ENCODE results near the gene ANO8. TPM values are rescaled to one million over a fixed set of nuclear protein-coding genes. Genes with fewer than 3 reads are reported as not detected.

ANO8 gene
- polyA plus RNA-seq, 3 donors = 5.6 to 15.8 (median 6.3) TPM

- 1 to 5% (median 4%) methylated on average over 12 of the region's 12 CpGs for WGBS, 3 donors
- no peak overlapping the region for H3K27ac ChIP-seq (ENCODE audit: low read depth, low read length)
Measured at GRCh38 chr19:17348700-17349099, 14.0 kb upstream of the ANO8 start.

GRCh38 chr19:17347877-17348276 lies 13.2 kb upstream of the ANO8 start:
- 49 to 61% (median 53%) methylated on average over 2 of the region's 2 CpGs for WGBS, 3 donors
- no peak overlapping the region for H3K27ac ChIP-seq (ENCODE audit: low read depth, low read length)

- no peak overlapping the region for H3K27ac ChIP-seq (ENCODE audit: low read depth, low read length)
- WGBS, 3 donors = 12 to 47% (median 15%) methylated on average over 4 to 6 of the region's 6 CpGs
Measured at GRCh38 chr19:17347361-17347760, 12.7 kb upstream of the ANO8 start.

- H3K27ac ChIP-seq (ENCODE audit: low read depth, low read length) = no peak overlapping the region
Measured at GRCh38 chr19:17346109-17346671, 11.5 kb upstream of the ANO8 start.

GRCh38 chr19:17341845-17342244 lies 7.2 kb upstream of the ANO8 start:
- WGBS, 3 donors = 84 to 86% (median 84%) methylated on average over 7 of the region's 7 CpGs
- no peak overlapping the region for H3K27ac ChIP-seq (ENCODE audit: low read depth, low read length)

More at GRCh38 chr19:17346109-17346671, 11.5 kb upstream of the ANO8 start:
- 12 to 16% (median 13%) methylated on average over 24 of the region's 24 CpGs for whole genome bisulfite sequencing, 3 donors

GRCh38 chr19:17341386-17341785 lies 6.7 kb upstream of the ANO8 start:
- 92 to 94% (median 93%) methylated on average over 15 of the region's 15 CpGs for WGBS, 3 donors
- H3K27ac ChIP-seq (ENCODE audit: low read depth, low read length) = no peak overlapping the region

- 69 to 80% (median 71%) methylated on average over 17 of the region's 17 CpGs for WGBS, 3 donors
Measured at GRCh38 chr19:17340871-17341357, 6.3 kb upstream of the ANO8 start.

GRCh38 chr19:17340302-17340870 lies 5.7 kb upstream of the ANO8 start:
- no peak overlapping the region for H3K27ac ChIP-seq (ENCODE audit: low read depth, low read length)
- 74 to 93% (median 83%) methylated on average over 18 to 21 of the region's 21 CpGs for WGBS, 3 donors

More at GRCh38 chr19:17340871-17341357, 6.3 kb upstream of the ANO8 start:
- H3K27ac ChIP-seq (ENCODE audit: low read depth, low read length) = no peak overlapping the region

GRCh38 chr19:17339088-17339741 lies 4.6 kb upstream of the ANO8 start:
- WGBS, 3 donors = 86 to 93% (median 89%) methylated on average over 32 to 34 of the region's 34 CpGs
- H3K27ac ChIP-seq (ENCODE audit: low read depth, low read length) = no peak overlapping the region

GRCh38 chr19:17338433-17339078 lies 3.9 kb upstream of the ANO8 start:
- H3K27ac ChIP-seq (ENCODE audit: low read depth, low read length) = no peak overlapping the region

GRCh38 chr19:17337675-17338432 lies 3.2 kb upstream of the ANO8 start:
- WGBS, 3 donors = 6 to 10% (median 7%) methylated on average over 40 to 50 of the region's 50 CpGs

More at GRCh38 chr19:17338433-17339078, 3.9 kb upstream of the ANO8 start:
- 90 to 93% (median 92%) methylated on average over 30 of the region's 30 CpGs for WGBS, 3 donors

GRCh38 chr19:17336872-17337674 lies 2.4 kb upstream of the ANO8 start, which contains the start of gene GTPBP3:
GTPBP3 (plus strand) TSS chr19:17337553; CDS start chr19:17337612, 59 bp downstream.
- WGBS, 3 donors = 0% methylated on average over 41 of the region's 41 CpGs
- peak within 1 kb of the TSS; percentile 21 for H3K27ac ChIP-seq (ENCODE audit: low read depth, low read length)

More at GRCh38 chr19:17337675-17338432, 3.2 kb upstream of the ANO8 start:
- no peak overlapping the region for H3K27ac ChIP-seq (ENCODE audit: low read depth, low read length)

- no peak overlapping the region for H3K27ac ChIP-seq (ENCODE audit: low read depth, low read length)
- WGBS, 3 donors = 66 to 69% (median 66%) methylated on average over 10 of the region's 10 CpGs
Measured at GRCh38 chr19:17335575-17335974, 920 bp upstream of the ANO8 start.

GRCh38 chr19:17333611-17334413 lies 843 bp downstream of the ANO8 start:
- H3K27ac ChIP-seq (ENCODE audit: low read depth, low read length) = no peak overlapping the region
- 31 to 45% (median 39%) methylated on average over 42 to 52 of the region's 52 CpGs for WGBS, 3 donors

GRCh38 chr19:17332677-17333581 lies 1.7 kb downstream of the ANO8 start:
- WGBS, 3 donors = 95 to 97% (median 96%) methylated on average over 45 of the region's 45 CpGs
- no peak overlapping the region for H3K27ac ChIP-seq (ENCODE audit: low read depth, low read length)

- H3K27ac ChIP-seq (ENCODE audit: low read depth, low read length) = no peak overlapping the region
- WGBS, 3 donors = 91 to 94% (median 93%) methylated on average over 8 of the region's 8 CpGs
Measured at GRCh38 chr19:17332360-17332676, 2.3 kb downstream of the ANO8 start.

All from adipose tissue (tissue), 3 donors.